Measurements from ENCODE around the gene HERC3. TPM values are rescaled to one million over a fixed set of nuclear protein-coding genes. Genes with fewer than 3 reads are reported as not detected.
A peak's percentile ranks its signal among the peaks of the same experiment; 100 is the strongest.
"Not testable (repeated sequence)": the region's sequence is repeated elsewhere in the genome, so short reads cannot be mapped to it uniquely, and the experiment has no call there.

Gene HERC3
- total RNA-seq, 1 donor from 2014 or later, result 49.5 TPM

DNA sequence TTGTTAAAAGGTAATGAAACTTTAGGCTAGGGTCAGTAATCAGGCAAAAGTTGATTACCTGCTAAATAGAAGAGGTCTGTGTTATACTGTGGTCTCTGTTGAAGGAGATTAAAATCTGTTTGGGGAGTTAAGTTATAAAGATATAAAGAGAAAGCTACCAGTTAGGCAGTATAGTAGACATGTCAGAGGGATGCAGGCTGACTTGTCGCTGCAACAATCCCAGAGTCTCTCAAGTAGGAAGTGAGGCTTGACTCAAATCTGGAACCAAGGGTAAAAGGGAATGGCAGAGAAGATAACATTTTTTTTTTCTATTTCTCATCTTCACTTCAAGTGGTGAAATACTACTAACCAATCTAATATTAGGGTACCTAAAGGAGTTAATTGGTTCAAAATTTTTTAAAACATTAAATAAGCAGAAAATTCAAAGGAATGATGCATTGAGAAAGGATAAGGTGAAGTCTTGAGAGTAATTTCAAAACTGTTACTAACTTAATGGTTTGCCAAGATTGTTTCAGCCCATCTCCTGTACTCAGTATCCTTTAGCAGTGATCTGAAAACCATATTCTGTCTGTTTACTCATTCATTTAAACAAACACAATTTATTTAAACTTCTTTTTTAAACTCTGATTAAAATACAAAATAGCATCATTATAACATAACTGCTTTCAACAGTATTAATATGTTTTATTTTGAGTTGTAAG is 12.8 kb downstream of the HERC3 start:
- no peak for ATAC-seq
- intact Hi-C loops (cut with DNase I), result no loop called here
- no peak for DNase-seq (ENCODE audit: missing footprints)

- intact Hi-C loops (cut with DNase I), result no loop called here
- DNase-seq (ENCODE audit: missing footprints) (no peak), ATAC-seq (no peak)
Observed at GRCh38 chr4:88605736-88606135, 13.5 kb downstream of the HERC3 start.

GRCh38 chr4:88606832-88607231 is 14.6 kb downstream of the HERC3 start:
- intact Hi-C loops (cut with DNase I), result no loop called here
- DNase-seq (ENCODE audit: missing footprints) (no peak), ATAC-seq (no peak)

DNA sequence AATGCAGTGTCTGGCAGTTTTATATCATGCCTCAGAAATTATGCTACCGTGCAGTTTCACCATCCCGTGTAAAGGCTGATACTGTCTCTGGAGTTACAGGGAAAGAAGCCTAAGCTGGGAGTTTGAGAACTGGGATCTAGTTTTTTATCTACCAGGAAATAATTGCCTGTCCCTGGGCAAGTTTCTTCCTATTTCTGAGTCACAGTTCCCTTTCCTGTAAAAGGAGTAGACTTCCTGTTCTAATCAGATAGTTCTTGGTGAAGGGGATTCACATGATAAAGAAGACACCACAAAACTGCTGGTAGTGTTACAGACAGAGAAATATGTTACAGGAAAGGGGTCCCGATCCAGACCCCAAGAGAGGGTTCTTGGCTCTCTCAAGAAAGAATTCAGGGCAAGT is 17.1 kb downstream of the HERC3 start:
- intact Hi-C loops (cut with DNase I), result no loop called here
- no peak for ATAC-seq

GRCh38 chr4:88609794-88610193 is 17.5 kb downstream of the HERC3 start:
- ATAC-seq; DNase-seq (ENCODE audit: missing footprints): not testable (repeated sequence)
- intact Hi-C loops (cut with DNase I), result loop anchor here (2.0 kb wide), 1 partner anchor 17 kb away; the partner anchor contains the start of gene HERC3

More for the DNA sequence above, 17.1 kb downstream of the HERC3 start:
- DNase-seq (ENCODE audit: missing footprints), result no peak

GRCh38 chr4:88610771-88611170 is 18.5 kb downstream of the HERC3 start:
- DNase-seq (ENCODE audit: missing footprints), result no peak
- peak; percentile 88 for ATAC-seq
- intact Hi-C loops (cut with DNase I), result loop anchor here (2.0 kb wide), 1 partner anchor 18 kb away; the partner anchor contains the start of gene HERC3

DNA sequence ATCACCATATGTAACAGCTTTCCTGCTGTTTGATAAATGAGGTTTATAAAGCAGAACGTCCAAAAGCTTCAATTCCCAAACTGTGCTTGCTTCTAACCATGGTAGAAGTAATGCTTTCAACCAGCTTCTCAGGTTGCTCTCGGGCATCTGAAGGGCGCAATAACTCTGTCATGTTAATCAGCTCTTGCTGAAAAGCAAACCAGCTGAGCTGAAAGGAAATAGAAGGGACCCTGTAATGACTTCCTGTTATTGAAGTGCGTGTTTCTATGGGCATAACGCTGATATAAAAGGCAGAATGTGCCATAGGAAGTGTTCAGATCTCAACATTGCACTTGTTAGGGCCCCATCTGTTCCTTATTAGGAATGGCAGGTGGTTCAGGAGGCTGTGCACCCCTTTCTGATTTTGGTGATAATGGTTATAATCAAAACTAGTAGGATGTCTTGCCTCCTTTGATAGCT is 21.2 kb downstream of the HERC3 start:
- DNase-seq (ENCODE audit: missing footprints) (no peak), ATAC-seq (peak; percentile 35)
- intact Hi-C loops (cut with DNase I), result no loop called here

GRCh38 chr4:88614058-88614457 is 21.8 kb downstream of the HERC3 start:
- DNase-seq (ENCODE audit: missing footprints) (no peak), ATAC-seq (no peak)
- intact Hi-C loops (cut with DNase I), result no loop called here

DNA sequence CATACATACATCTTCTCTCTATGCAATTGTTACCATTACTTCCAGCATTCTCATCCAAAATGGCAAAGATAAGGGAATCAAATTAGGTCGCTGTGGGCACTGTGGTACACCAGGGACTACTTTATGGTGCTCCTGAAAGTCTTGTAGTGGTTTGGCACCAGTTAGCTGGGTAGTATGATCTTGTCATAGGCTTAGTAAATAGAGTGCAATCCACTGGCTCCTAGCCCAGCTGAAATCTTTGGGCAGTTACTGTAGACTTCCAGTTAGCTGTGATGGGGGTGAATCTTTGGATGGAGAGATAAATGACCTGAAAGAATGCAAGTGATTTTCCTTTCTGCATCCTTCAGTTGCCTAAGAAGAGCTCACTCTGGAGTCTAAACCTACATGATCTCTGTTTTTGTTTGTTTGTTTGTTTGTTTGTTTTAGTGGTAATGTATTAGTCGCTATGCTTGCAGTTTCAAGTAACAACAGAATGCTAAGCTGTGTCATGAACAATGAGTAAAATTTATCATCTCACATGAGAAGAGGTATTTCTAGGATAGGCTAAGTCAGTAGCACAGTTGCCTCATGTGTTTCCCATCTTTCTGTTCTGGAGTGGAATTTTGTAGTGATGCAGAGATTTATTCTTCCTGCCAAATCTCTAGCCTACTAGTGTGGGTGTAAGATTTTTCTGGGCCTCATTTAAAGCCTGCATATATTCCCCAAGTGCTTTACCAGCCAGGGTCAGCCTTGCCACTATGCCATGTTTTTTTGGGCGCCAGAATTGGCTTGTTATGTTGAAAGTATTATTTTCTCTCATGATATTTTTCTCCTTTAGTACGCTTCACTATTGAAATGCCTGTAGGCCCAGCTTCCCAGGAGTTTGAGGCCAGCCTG is 24.2 kb downstream of the HERC3 start:
- intact Hi-C loops (cut with DNase I), result no loop called here
- no peak for DNase-seq (ENCODE audit: missing footprints)
- ATAC-seq, result no peak

- ATAC-seq, result peak; percentile 48
- no peak for DNase-seq (ENCODE audit: missing footprints)
- intact Hi-C loops (cut with DNase I), result no loop called here
Observed at GRCh38 chr4:88618782-88619485, 26.7 kb downstream of the HERC3 start.

DNA sequence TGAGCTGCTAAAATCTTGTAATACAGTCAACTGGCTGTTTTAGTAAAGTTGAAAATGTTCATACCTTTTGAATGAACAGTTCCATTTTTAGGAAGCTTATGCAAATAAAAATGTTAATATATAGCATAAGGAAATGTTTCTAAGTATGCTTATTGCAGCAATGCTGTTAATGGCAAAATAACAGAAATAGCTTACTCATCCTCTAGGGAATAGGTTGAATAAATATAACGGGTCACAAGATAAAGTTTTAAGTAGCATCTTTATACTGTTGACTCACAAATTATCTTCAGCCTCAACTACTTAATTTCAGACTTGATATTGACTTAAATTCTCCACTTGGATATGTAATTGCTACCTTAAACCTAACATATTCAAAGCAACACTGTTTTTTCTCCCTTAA is 27.7 kb downstream of the HERC3 start:
- DNase-seq (ENCODE audit: missing footprints), result no peak
- ATAC-seq, result no peak
- intact Hi-C loops (cut with DNase I), result no loop called here

GRCh38 chr4:88621763-88622327 is 29.6 kb downstream of the HERC3 start:
- intact Hi-C loops (cut with DNase I), result no loop called here
- DNase-seq (ENCODE audit: missing footprints) (no peak), ATAC-seq (no peak)

GRCh38 chr4:88623097-88623496 is 30.8 kb downstream of the HERC3 start:
- intact Hi-C loops (cut with DNase I), result no loop called here
- DNase-seq (ENCODE audit: missing footprints) (no peak), ATAC-seq (no peak)

DNA sequence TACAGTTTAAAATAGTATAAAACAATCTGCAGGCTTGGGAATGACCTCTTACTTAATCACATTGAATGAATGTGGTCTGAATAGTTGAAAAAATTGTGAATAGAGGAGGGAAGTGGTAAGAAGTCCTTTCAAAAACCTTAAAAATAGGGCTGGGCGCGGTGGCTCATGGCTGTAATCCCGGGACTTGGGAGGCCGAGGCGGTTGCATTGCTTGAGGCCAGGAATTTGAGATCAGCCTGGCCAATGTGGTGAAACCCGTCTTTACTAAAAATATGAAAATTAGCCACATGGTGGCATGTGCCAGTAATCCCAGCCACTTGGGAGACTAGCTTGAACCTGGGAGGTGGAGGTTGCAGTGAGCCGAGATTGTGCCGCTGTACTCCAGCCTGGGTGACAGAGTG is 36.5 kb downstream of the HERC3 start:
- intact Hi-C loops (cut with DNase I), result no loop called here
- ATAC-seq (no peak), DNase-seq (ENCODE audit: missing footprints) (no peak)

- intact Hi-C loops (cut with DNase I), result no loop called here
- DNase-seq (ENCODE audit: missing footprints) (no peak), ATAC-seq (no peak)
Observed at GRCh38 chr4:88629826-88630225, 37.5 kb downstream of the HERC3 start.

- ATAC-seq, result no peak
- intact Hi-C loops (cut with DNase I), result no loop called here
- DNase-seq (ENCODE audit: missing footprints), result no peak
Observed at GRCh38 chr4:88630756-88631155, 38.5 kb downstream of the HERC3 start.

DNA sequence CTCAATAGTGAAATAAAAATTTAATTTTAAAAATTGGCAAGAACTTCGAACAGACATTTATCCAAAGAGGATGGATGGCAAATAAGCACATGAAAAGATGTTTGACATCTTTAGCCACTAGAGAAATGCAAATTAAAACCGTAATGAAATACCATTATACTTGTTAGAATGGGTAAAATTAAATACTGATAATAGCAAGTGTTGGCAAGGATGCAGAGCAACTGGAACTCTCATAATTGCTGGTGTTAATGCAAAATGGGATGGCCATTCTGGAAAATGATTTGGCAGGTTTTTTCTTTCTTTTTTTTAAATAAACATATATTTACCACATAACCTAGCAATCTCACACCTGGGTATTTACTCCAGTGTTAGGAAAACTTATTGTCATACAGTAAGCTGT is 51.7 kb downstream of the HERC3 start:
- no peak for DNase-seq (ENCODE audit: missing footprints)
- no peak for ATAC-seq

GRCh38 chr4:88645994-88646393 is 53.7 kb downstream of the HERC3 start:
- DNase-seq (ENCODE audit: missing footprints), result no peak
- intact Hi-C loops (cut with DNase I), result no loop called here
- ATAC-seq, result no peak

More for the DNA sequence above, 51.7 kb downstream of the HERC3 start:
- intact Hi-C loops (cut with DNase I), result no loop called here

Measured in Right ventricle myocardium inferior (tissue), 1 donor.